Measurements from ENCODE around the gene MYF6. TPM values are rescaled to one million over a fixed set of nuclear protein-coding genes. Genes with fewer than 3 reads are reported as not detected.
"Not testable (repeated sequence)": the region's sequence is repeated elsewhere in the genome, so short reads cannot be mapped to it uniquely, and the experiment has no call there.

The MYF6 gene
- total RNA-seq: not detected

GRCh38 chr12:80707126-80707829 is at the start of gene MYF6:
MYF6 (plus strand) TSS chr12:80707634; CDS start chr12:80707720, 86 bp downstream.
- no peak for DNase-seq
- H3K9me3 Mint-ChIP-seq (ENCODE audit: low read depth): no peaks in the 10 kb centered on the region
- no peak for ATAC-seq
- H3K4me3 Mint-ChIP-seq: no peak within 1 kb of the TSS
- peaks cover 29% of the 10 kb centered on the region for H3K27me3 Mint-ChIP-seq
- H3K27ac Mint-ChIP-seq: no peak within 1 kb of the TSS
- no peaks in the 10 kb centered on the region for H3K36me3 Mint-ChIP-seq
- CTCF ChIA-PET: no interaction called here
- H3K4me1 Mint-ChIP-seq: peaks cover 5% of the 10 kb centered on the region

GRCh38 chr12:80659512-80660063 is 47.8 kb upstream of the MYF6 start:
- Mint-ChIP-seq H3K4me3 (no peak overlapping the region), H3K36me3 (no peaks in the 10 kb centered on the region), H3K9me3 (ENCODE audit: low read depth) (peaks cover 3% of the 10 kb centered on the region), H3K27me3 (no peaks in the 10 kb centered on the region), H3K27ac (no peak overlapping the region), H3K4me1 (no peaks in the 10 kb centered on the region)
- no peak for ATAC-seq
- CTCF ChIA-PET: interaction anchor here (0.5 kb wide), 1 partner anchor 93 kb away, joined by 3 read pairs; no protein-coding TSS in a partner anchor
- DNase-seq: no peak

GRCh38 chr12:80662586-80662985 is 44.8 kb upstream of the MYF6 start:
- DNase-seq (no peak), ATAC-seq (no peak)
- H3K9me3 Mint-ChIP-seq (ENCODE audit: low read depth): peaks cover 3% of the 10 kb centered on the region
- H3K27ac Mint-ChIP-seq: no peak overlapping the region
- H3K27me3 Mint-ChIP-seq: no peaks in the 10 kb centered on the region
- H3K4me1 Mint-ChIP-seq: no peaks in the 10 kb centered on the region
- no peaks in the 10 kb centered on the region for H3K36me3 Mint-ChIP-seq
- H3K4me3 Mint-ChIP-seq: no peak overlapping the region
- CTCF ChIA-PET: no interaction called here

- no peaks in the 10 kb centered on the region for H3K27me3 Mint-ChIP-seq
- CTCF ChIA-PET: no interaction called here
- peaks cover 7% of the 10 kb centered on the region for H3K9me3 Mint-ChIP-seq (ENCODE audit: low read depth)
These were observed 37.2 kb upstream of the MYF6 start for GRCh38 chr12:80670214-80670613.

GRCh38 chr12:80676042-80676636 is 31.3 kb upstream of the MYF6 start:
- H3K9me3 Mint-ChIP-seq (ENCODE audit: low read depth); H3K27ac Mint-ChIP-seq; CTCF ChIA-PET; H3K27me3 Mint-ChIP-seq; H3K36me3 Mint-ChIP-seq; H3K4me1 Mint-ChIP-seq; DNase-seq; ATAC-seq; H3K4me3 Mint-ChIP-seq: not testable (repeated sequence)

More at GRCh38 chr12:80670214-80670613, 37.2 kb upstream of the MYF6 start:
- Mint-ChIP-seq H3K36me3 (no peaks in the 10 kb centered on the region), H3K4me3 (no peak overlapping the region), H3K4me1 (no peaks in the 10 kb centered on the region), H3K27ac (no peak overlapping the region)
- no peak for DNase-seq
- ATAC-seq: no peak

DNA sequence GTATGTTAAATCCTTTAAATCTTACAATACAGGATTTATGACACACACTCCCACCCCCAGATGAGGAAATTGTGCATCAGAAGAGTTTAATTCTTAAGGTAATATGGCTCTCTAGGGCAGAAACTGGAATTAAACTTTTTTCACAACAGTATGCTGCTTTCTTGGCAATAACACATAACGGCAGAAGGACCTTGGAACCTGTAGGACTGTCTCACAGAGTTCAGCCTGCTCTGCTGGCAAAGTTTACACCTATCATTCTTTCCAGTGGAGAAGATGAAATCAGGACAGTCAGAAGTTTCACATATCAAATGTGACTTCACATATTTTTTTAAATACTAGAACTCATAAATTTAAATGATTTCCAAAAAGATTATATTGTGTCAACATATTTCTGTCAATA is 30.6 kb upstream of the MYF6 start:
- H3K27me3 Mint-ChIP-seq: no peaks in the 10 kb centered on the region
- no peak for DNase-seq
- no peaks in the 10 kb centered on the region for H3K4me1 Mint-ChIP-seq
- CTCF ChIA-PET: no interaction called here
- no peak overlapping the region for H3K27ac Mint-ChIP-seq
- no peak overlapping the region for H3K4me3 Mint-ChIP-seq
- no peak for ATAC-seq
- H3K36me3 Mint-ChIP-seq: no peaks in the 10 kb centered on the region
- H3K9me3 Mint-ChIP-seq (ENCODE audit: low read depth): peaks cover 5% of the 10 kb centered on the region

GRCh38 chr12:80677994-80678393 is 29.4 kb upstream of the MYF6 start:
- Mint-ChIP-seq H3K4me3 (no peak overlapping the region), H3K9me3 (ENCODE audit: low read depth) (peaks cover 2% of the 10 kb centered on the region), H3K27me3 (no peaks in the 10 kb centered on the region), H3K36me3 (no peaks in the 10 kb centered on the region), H3K27ac (no peak overlapping the region), H3K4me1 (no peaks in the 10 kb centered on the region)
- CTCF ChIA-PET: no interaction called here
- no peak for DNase-seq
- ATAC-seq: no peak

DNA sequence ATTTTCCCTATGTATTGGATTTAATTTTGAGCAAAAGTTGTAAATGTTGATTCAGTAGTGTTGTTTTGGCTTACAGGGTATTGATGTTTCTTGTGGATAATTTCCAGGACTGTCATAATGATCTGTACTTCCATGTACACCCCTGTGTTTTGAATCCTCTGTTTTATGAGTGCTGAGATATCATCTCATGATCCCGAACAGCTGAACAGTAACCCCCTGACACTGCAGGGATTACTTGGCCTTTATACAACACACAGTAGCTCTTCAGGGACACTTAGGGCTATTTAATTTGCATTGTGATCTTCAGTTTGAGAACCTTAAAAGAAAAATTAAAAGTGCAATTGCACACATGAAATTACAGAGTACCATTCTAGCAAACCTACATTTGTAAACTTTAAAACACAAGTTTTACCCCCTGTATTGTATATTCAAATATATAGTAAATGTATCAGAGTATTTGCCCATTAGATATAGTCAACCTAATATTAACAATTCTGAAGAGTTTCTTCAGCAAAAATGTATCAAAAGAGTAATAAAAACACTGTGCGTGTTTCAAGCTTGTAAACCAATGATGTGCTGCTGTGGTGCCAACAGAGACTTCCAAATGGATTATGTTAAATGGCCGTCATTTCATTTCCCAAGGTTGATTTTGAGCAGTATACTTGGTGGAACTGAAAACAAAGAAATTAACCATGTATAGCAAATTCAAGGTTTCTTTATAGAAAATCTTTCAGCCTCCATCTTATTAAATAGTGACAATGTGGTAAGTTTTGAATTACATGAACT is 27.9 kb upstream of the MYF6 start:
- Mint-ChIP-seq H3K4me3 (no peak overlapping the region), H3K9me3 (ENCODE audit: low read depth) (peaks cover 2% of the 10 kb centered on the region), H3K27me3 (no peaks in the 10 kb centered on the region), H3K27ac (no peak overlapping the region), H3K4me1 (no peaks in the 10 kb centered on the region), H3K36me3 (no peaks in the 10 kb centered on the region)
- ATAC-seq (no peak), DNase-seq (no peak)
- CTCF ChIA-PET: no interaction called here

GRCh38 chr12:80681287-80681686 is 26.1 kb upstream of the MYF6 start:
- no peak for DNase-seq
- Mint-ChIP-seq H3K27ac (no peak overlapping the region), H3K4me1 (no peaks in the 10 kb centered on the region), H3K36me3 (no peaks in the 10 kb centered on the region), H3K27me3 (no peaks in the 10 kb centered on the region), H3K9me3 (ENCODE audit: low read depth) (peaks cover 2% of the 10 kb centered on the region), H3K4me3 (no peak overlapping the region)
- no peak for ATAC-seq
- CTCF ChIA-PET: no interaction called here

DNA sequence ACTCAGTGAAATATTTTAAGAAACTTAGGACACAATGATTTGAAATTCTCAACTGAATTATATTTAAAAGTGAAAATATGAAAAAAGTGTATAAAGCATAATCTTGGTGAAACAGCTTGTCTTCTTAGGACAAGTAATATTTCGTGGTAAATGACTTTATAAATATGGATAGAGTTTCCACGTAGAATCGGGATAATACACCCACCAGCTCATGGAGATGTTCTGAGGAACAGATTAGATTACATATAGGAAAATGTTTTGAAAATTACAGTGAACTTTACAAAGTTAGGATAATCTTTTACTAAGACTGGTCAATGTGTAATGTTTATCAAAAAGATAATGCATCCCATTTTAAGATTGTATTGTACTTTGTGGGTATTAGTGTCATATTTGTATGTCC is 25.6 kb upstream of the MYF6 start:
- ATAC-seq: no peak
- H3K36me3 Mint-ChIP-seq: no peaks in the 10 kb centered on the region
- H3K27me3 Mint-ChIP-seq: no peaks in the 10 kb centered on the region
- CTCF ChIA-PET: no interaction called here
- H3K27ac Mint-ChIP-seq: no peak overlapping the region
- H3K4me1 Mint-ChIP-seq: no peaks in the 10 kb centered on the region
- peaks cover 2% of the 10 kb centered on the region for H3K9me3 Mint-ChIP-seq (ENCODE audit: low read depth)
- H3K4me3 Mint-ChIP-seq: no peak overlapping the region
- no peak for DNase-seq

GRCh38 chr12:80684077-80684495 is 23.3 kb upstream of the MYF6 start:
- CTCF ChIA-PET: no interaction called here

GRCh38 chr12:80690090-80690489 is 17.3 kb upstream of the MYF6 start:
- Mint-ChIP-seq H3K4me3 (no peak overlapping the region), H3K36me3 (no peaks in the 10 kb centered on the region), H3K27me3 (no peaks in the 10 kb centered on the region), H3K4me1 (no peaks in the 10 kb centered on the region), H3K27ac (no peak overlapping the region), H3K9me3 (ENCODE audit: low read depth) (peaks cover 2% of the 10 kb centered on the region)
- ATAC-seq (no peak), DNase-seq (no peak)
- CTCF ChIA-PET: no interaction called here

More at GRCh38 chr12:80684077-80684495, 23.3 kb upstream of the MYF6 start:
- DNase-seq: no peak
- ATAC-seq: no peak
- Mint-ChIP-seq H3K36me3 (no peaks in the 10 kb centered on the region), H3K27me3 (no peaks in the 10 kb centered on the region), H3K4me3 (no peak overlapping the region), H3K4me1 (no peaks in the 10 kb centered on the region), H3K9me3 (ENCODE audit: low read depth) (peaks cover 4% of the 10 kb centered on the region), H3K27ac (no peak overlapping the region)

- CTCF ChIA-PET: no interaction called here
- no peaks in the 10 kb centered on the region for H3K36me3 Mint-ChIP-seq
- ATAC-seq (no peak), DNase-seq (no peak)
- no peak overlapping the region for H3K4me3 Mint-ChIP-seq
- no peaks in the 10 kb centered on the region for H3K27me3 Mint-ChIP-seq
- H3K27ac Mint-ChIP-seq: no peak overlapping the region
- peaks cover 2% of the 10 kb centered on the region for H3K9me3 Mint-ChIP-seq (ENCODE audit: low read depth)
- H3K4me1 Mint-ChIP-seq: no peaks in the 10 kb centered on the region
These were observed 16.9 kb upstream of the MYF6 start for GRCh38 chr12:80690513-80690912.

DNA sequence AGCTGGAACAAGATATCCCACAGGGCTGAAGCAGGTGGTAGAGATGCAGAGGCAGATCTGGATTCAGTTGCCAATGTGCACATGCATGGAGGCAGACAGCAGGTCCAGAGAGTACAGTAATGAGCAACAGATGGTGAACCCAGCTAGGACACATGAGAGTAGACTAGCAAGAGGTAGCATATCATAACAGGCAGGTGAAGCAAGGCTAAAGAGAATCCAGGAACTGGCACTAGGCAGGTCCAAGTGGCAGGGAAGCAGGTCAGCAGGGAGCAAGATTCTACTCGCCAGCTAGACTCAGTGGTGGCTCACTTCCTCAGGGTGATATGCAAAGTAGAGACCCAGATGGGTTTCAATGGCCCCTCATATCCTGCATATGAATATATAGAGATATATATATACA is 15.3 kb upstream of the MYF6 start:
- no peaks in the 10 kb centered on the region for H3K36me3 Mint-ChIP-seq
- H3K9me3 Mint-ChIP-seq (ENCODE audit: low read depth): peaks cover 2% of the 10 kb centered on the region
- H3K4me3 Mint-ChIP-seq: no peak overlapping the region
- ATAC-seq (no peak), DNase-seq (no peak)
- no peaks in the 10 kb centered on the region for H3K4me1 Mint-ChIP-seq
- no peaks in the 10 kb centered on the region for H3K27me3 Mint-ChIP-seq
- CTCF ChIA-PET: no interaction called here
- no peak overlapping the region for H3K27ac Mint-ChIP-seq

Data from activated CD8-positive, alpha-beta memory T cell treated with anti-CD3 and anti-CD28 coated beads, Interleukin-2, amount 10 ng/mL, durations not matched to agents 7 days and 5 days (primary cell).